ENCODE results near the gene INO80C.

The INO80C gene

DNA sequence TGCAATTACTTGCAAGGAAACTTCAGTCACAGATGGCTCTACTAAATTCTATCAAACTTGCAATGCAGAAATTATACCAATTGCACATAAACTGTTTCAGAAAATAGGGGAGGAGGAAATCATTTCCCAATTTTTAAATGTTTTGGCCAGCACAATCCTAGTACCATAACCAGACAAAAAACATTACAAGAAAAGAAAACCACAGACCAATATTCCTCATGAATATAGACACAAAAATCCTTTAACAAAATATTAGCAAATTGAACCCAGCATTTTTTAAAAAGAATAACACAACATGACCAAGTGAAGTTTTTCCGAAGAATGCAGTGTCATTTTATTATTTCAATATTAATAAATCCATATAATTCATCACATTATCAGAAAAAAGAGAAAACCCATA lies 45.8 kb downstream of the INO80C start:
- DNase-seq (ENCODE audit: low read depth): no peak
- TF ChIP-seq, protein P1, sequence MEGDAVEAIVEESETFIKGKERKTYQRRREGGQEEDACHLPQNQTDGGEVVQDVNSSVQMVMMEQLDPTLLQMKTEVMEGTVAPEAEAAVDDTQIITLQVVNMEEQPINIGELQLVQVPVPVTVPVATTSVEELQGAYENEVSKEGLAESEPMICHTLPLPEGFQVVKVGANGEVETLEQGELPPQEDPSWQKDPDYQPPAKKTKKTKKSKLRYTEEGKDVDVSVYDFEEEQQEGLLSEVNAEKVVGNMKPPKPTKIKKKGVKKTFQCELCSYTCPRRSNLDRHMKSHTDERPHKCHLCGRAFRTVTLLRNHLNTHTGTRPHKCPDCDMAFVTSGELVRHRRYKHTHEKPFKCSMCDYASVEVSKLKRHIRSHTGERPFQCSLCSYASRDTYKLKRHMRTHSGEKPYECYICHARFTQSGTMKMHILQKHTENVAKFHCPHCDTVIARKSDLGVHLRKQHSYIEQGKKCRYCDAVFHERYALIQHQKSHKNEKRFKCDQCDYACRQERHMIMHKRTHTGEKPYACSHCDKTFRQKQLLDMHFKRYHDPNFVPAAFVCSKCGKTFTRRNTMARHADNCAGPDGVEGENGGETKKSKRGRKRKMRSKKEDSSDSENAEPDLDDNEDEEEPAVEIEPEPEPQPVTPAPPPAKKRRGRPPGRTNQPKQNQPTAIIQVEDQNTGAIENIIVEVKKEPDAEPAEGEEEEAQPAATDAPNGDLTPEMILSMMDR (IDR thresholded peaks at IDR 0.05; ENCODE audit: low read depth, low read length, missing control alignments): no peak
- in situ Hi-C loops (cut with HindIII; ENCODE audit: low sequenced_read_pairs): no loop called here
- H3K4me3 ChIP-seq (ENCODE audit: low read depth, low read length): no peak overlapping the region

DNA sequence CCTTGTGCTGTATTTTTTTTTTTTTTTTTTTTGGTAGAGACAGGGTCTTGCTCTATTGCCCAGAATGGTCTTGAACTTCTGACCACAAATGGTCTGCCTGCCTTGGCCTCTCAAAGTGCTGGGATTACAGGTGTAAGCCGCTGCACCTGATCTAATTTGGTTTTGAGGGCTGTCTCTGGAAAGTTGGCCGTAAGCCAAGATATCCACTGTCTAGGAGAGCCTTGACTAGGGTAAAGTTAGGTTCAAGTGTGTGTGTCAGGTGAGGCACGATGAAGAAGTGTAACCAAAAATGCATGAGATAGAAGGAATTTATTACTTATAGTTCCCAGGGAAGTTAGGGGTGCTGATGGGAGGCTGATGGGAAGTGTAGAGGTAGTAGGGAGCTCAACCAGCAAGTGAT lies 46.7 kb downstream of the INO80C start:
- no peak for DNase-seq (ENCODE audit: low read depth)
- in situ Hi-C loops (cut with HindIII; ENCODE audit: low sequenced_read_pairs): no loop called here
- TF ChIP-seq, protein P1 (IDR thresholded peaks at IDR 0.05; ENCODE audit: low read depth, low read length, missing control alignments): no peak
- no peak overlapping the region for H3K4me3 ChIP-seq (ENCODE audit: low read depth, low read length)

GRCh38 chr18:35444636-35445035 lies 53.1 kb downstream of the INO80C start:
- in situ Hi-C loops (cut with HindIII; ENCODE audit: low sequenced_read_pairs): no loop called here
- no peak for DNase-seq (ENCODE audit: low read depth)
- TF ChIP-seq, protein P1 (IDR thresholded peaks at IDR 0.05; ENCODE audit: low read depth, low read length, missing control alignments): no peak
- H3K4me3 ChIP-seq (ENCODE audit: low read depth, low read length): no peak overlapping the region

DNA sequence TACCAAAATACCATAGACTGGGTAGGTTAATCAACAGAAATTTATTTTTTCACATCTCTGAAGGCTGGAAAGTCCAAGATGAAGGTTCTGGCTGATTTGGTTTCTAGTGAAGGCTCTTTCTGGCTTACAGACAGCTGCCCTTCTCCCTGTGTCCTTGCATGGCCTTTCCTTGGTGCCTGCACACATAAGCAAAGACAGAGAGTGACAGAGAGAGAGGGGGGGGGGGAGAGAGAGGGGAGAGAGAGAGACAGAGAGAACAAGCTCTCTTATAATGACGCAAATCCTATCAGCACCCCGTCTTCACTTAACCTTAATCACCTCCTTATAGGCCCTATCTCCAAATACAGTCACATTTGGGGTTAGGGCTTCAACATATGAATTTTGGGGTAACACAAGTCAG lies 53.9 kb downstream of the INO80C start:
- in situ Hi-C loops (cut with HindIII; ENCODE audit: low sequenced_read_pairs): no loop called here
- TF ChIP-seq, protein P1 (IDR thresholded peaks at IDR 0.05; ENCODE audit: low read depth, low read length, missing control alignments): no peak
- no peak overlapping the region for H3K4me3 ChIP-seq (ENCODE audit: low read depth, low read length)
- DNase-seq (ENCODE audit: low read depth): no peak

GRCh38 chr18:35443434-35443833 lies 54.3 kb downstream of the INO80C start:
- in situ Hi-C loops (cut with HindIII; ENCODE audit: low sequenced_read_pairs): no loop called here
- TF ChIP-seq, protein P1 (IDR thresholded peaks at IDR 0.05; ENCODE audit: low read depth, low read length, missing control alignments): no peak
- H3K4me3 ChIP-seq (ENCODE audit: low read depth, low read length): no peak overlapping the region
- no peak for DNase-seq (ENCODE audit: low read depth)

- TF ChIP-seq, protein P1 (IDR thresholded peaks at IDR 0.05; ENCODE audit: low read depth, low read length, missing control alignments): no peak
- in situ Hi-C loops (cut with HindIII; ENCODE audit: low sequenced_read_pairs): no loop called here
- no peak overlapping the region for H3K4me3 ChIP-seq (ENCODE audit: low read depth, low read length)
- no peak for DNase-seq (ENCODE audit: low read depth)
These were observed 55.1 kb downstream of the INO80C start for GRCh38 chr18:35442701-35443100.

Data from astrocyte of the cerebellum (primary cell).